Stomach (tissue), 9 donors: ENCODE data around the gene TNS3. TPM values are rescaled to one million over a fixed set of nuclear protein-coding genes. Genes with fewer than 3 reads are reported as not detected.

ENCODE experiments used
- DNase-seq, 2 donors: peaks; one replicate each; pipeline versions ENCODE4 v3.0.0 to v3.0.0-alpha.2; 2013 to 2019
- H3K27ac ChIP-seq, 5 donors: fragments of 200-600 bp in 4 of 5; sonication (generic) in 4 of 5; one replicate each; pipeline ENCODE4 v1.5.1; 2013 to 2019; ENCODE audit warnings: mild to moderate bottlenecking in 1 of 5, moderate library complexity in 1 of 5
- H3K27me3 ChIP-seq, 3 donors: fragments of 200-600 bp; sonication (generic); one replicate each; pipeline ENCODE4 v1.5.1; 2017 to 2019; ENCODE audit warnings: mixed run types in 1 of 3
- H3K36me3 ChIP-seq, 4 donors: fragments of 200-600 bp; sonication (generic); 1 replicate in 3 of 4; 2 replicates in 1 of 4; pipeline ENCODE4 v1.5.1; 2016 to 2019
- H3K4me1 ChIP-seq, 4 donors: fragments of 200-600 bp; sonication (generic); one replicate each; pipeline ENCODE4 v1.5.1; 2016 to 2019
- H3K4me3 ChIP-seq, 4 donors: fragments of 200-600 bp; sonication (generic) in 3 of 4; one replicate each; pipeline ENCODE4 v1.5.1; 2016 to 2019; ENCODE audit warnings: mild to moderate bottlenecking in 1 of 4
- H3K9me3 ChIP-seq, 4 donors: fragments of 200-600 bp; sonication (generic); one replicate each; pipeline ENCODE4 v1.5.1; 2016 to 2019
- EP300 ChIP-seq: sonication (generic); formaldehyde crosslinking; IDR thresholded peaks from one replicate; pipeline ENCODE4 v1.6.1; 2017; ENCODE audit warnings: antibody characterized with exemption
- POLR2A ChIP-seq, 4 donors: fragments of 450-650 bp; IDR thresholded peaks; one replicate each; pipeline ENCODE4 v1.6.1; 2016; ENCODE audit warnings: antibody characterized with exemption in 4 of 4, control low read depth in 2 of 4, mild to moderate bottlenecking in 1 of 4, moderate library complexity in 1 of 4
- POLR2AphosphoS5 ChIP-seq, 3 donors: sonication (generic); formaldehyde crosslinking; IDR thresholded peaks; one replicate each; pipeline ENCODE4 v1.6.1; 2016; ENCODE audit warnings: antibody characterized with exemption in 3 of 3
- WGBS, 5 donors: extraction: QIAGEN DNeasy Blood & Tissue Kit in 3 of 5; methylation state at CpG; one replicate each; pipeline versions ENCODE4 v1.1.5 to v1.1.7; 2013 to 2018; 5-methylcytosine and 5-hydroxymethylcytosine counted together
- intact Hi-C: fragments of 100-400 bp; cut with DNase I; formaldehyde crosslinking; loops from one replicate; pipeline ENCODE4 v1.15.1; 2023; ENCODE audit warnings: low total_unique reads
- polyA plus RNA-seq, 3 donors: library from polyadenylated mRNA; stranded (reverse); fragments of 200-250 nt; gene quantifications; one replicate each; pipeline ENCODE4 v1.2.3, GENCODE V29; 2013
- total RNA-seq, 5 donors: library from RNA; depleted of rRNA; stranded (reverse); fragments of >200 nt; gene quantifications; one replicate each; pipeline versions ENCODE4 v1.1.0 to v1.2.3, GENCODE V29; 2014 to 2016
- TF ChIP-seq, protein P1 (sequence below), 7 experiments: fragments of 450-650 bp in 4 of 7; fragments of 200-600 bp in 3 of 7; sonication (generic) in 3 of 7; IDR thresholded peaks; one replicate each; pipeline ENCODE4 v1.5.1; 2016 to 2019; ENCODE audit warnings: antibody characterized with exemption in 7 of 7, control low read depth in 2 of 7, mild to moderate bottlenecking in 1 of 7
- donor health status: healthy with polysubstance abuse.
- donor health status: Bipolar disorder and iron deficiency.
- donor health status: healthy.

Gene TNS3
- total and polyA plus RNA-seq, 8 donors, result 10.0 to 105 (median 41.0) TPM

DNA sequence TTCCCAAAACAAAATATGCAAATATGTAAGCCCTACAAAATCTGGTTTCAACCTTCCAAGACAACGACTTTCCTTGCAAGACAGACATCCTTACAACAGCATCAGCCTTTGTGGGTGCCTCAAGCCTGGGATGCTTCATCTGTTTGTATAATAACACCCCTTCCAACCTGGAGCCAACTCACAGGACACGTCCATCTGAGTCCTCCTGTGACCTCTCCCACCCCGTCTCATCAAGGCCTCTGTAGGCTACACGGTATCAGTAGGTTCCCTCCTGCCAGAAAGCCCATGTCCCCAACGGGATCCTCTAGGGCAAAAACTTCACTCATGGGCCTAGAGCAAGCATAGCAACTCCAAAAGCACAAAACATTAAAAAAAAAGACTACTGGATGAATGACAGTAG, 173.2 kb downstream of the TNS3 start:
- TF ChIP-seq, protein P1, sequence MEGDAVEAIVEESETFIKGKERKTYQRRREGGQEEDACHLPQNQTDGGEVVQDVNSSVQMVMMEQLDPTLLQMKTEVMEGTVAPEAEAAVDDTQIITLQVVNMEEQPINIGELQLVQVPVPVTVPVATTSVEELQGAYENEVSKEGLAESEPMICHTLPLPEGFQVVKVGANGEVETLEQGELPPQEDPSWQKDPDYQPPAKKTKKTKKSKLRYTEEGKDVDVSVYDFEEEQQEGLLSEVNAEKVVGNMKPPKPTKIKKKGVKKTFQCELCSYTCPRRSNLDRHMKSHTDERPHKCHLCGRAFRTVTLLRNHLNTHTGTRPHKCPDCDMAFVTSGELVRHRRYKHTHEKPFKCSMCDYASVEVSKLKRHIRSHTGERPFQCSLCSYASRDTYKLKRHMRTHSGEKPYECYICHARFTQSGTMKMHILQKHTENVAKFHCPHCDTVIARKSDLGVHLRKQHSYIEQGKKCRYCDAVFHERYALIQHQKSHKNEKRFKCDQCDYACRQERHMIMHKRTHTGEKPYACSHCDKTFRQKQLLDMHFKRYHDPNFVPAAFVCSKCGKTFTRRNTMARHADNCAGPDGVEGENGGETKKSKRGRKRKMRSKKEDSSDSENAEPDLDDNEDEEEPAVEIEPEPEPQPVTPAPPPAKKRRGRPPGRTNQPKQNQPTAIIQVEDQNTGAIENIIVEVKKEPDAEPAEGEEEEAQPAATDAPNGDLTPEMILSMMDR (IDR thresholded peaks at IDR 0.05), result no peak
- TF ChIP-seq POLR2AphosphoS5 (IDR thresholded peaks at IDR 0.05) (no peak), POLR2A (IDR thresholded peaks at IDR 0.05) (no peak), EP300 (no peak)
- Histone ChIP-seq H3K36me3 (peaks cover 14 to 68% (median 46%) of the 10 kb centered on the region in 4 donors), H3K4me3 (no peak overlapping the region), H3K27ac (peak overlapping the region in 4 of 5 donors; percentile 12 to 76 (median 17)), H3K4me1 (peaks cover 34 to 64% (median 52%) of the 10 kb centered on the region in 4 donors), H3K27me3 (no peaks in the 10 kb centered on the region), H3K9me3 (no peaks in the 10 kb centered on the region)
- peak in 1 of 2 donors; percentile 13 for DNase-seq
- intact Hi-C loops, result no loop called here
- 62 to 78% (median 72%) methylated on average over 5 of the region's 5 CpGs for WGBS, 5 donors

DNA sequence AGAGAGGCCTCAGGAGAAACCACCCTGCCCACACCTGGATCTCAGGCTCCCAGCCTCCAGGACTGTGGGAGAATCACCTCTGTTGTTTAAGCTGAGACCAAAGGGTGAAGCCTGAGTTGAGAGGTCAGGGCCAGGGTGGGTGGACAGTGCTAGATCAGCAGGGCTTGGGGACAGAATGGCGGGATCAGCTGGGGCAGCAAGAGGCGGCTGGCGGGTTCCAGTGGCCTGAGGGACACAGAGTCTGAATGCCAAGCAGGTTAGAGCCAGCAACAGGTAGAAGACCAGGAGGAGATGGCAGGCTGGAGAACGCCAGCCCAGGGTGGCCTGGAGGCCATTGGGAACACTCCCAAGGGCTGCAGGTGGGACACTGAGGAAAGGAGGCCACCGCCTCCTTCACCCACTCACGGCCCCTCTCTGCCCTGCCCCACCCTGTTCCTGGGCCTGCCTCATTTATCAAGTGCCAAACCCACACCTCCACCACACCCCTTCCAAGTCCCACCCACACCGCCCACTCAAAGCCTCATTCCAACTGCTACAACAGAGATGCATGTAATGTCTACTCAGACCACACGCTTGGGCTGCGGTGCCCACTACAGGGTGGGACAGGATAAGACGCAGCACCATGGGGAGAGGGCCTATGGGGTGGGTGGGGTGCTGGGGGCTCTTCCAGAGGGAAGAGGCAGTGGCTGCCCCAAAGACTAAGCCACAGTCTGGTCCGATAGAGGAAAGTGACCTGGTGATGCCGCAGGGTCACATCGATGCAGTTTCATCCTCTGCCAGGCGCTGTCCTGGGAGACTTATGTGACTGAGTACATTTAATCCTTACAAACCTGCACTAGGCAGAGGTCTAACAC, 173.9 kb downstream of the TNS3 start:
- Histone ChIP-seq H3K27me3 (no peaks in the 10 kb centered on the region), H3K4me1 (peaks cover 40 to 70% (median 58%) of the 10 kb centered on the region in 4 donors), H3K27ac (peak overlapping the region; percentile 4 to 84 (median 76)), H3K4me3 (no peak overlapping the region), H3K36me3 (peaks cover 9 to 62% (median 40%) of the 10 kb centered on the region in 4 donors), H3K9me3 (no peaks in the 10 kb centered on the region)
- no peak for TF ChIP-seq POLR2A (IDR thresholded peaks at IDR 0.05)
- no peak for TF ChIP-seq POLR2AphosphoS5 (IDR thresholded peaks at IDR 0.05)
- TF ChIP-seq, protein P1 (IDR thresholded peaks at IDR 0.05), result no peak
- no peak for TF ChIP-seq EP300
- WGBS, 5 donors, result 78 to 82% (median 79%) methylated on average over 13 to 14 of the region's 14 CpGs
- intact Hi-C loops, result no loop called here
- peak; percentile 38 to 65 for DNase-seq

DNA sequence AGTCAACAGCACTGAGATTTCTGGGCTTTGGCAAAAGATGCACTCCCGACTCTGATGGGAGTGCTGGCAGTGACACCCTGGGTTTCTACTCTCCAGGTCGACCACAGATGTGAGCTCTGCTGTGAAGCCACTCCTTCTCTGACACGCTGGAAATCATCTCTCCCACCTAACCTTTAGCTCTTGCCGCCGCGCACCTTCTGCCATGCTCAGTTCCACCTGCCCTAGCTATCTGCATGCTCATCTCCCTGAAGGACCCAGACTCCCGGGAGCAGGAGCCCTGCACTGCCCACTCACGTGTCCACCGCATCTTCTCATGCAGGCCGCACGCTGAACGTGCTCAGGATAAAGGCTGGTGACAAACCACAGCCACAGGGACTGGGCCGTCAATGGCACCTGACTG, 174.8 kb downstream of the TNS3 start:
- H3K27ac ChIP-seq, result peak overlapping the region; percentile 69 to 84 (median 76)
- H3K36me3 ChIP-seq, result peaks cover 9 to 53% (median 32%) of the 10 kb centered on the region in 4 donors
- no peaks in the 10 kb centered on the region for H3K27me3 ChIP-seq
- H3K4me3 ChIP-seq, result no peak overlapping the region
- intact Hi-C loops, result no loop called here
- no peaks in the 10 kb centered on the region for H3K9me3 ChIP-seq
- peak in 1 of 2 donors; percentile 23 for DNase-seq
- TF ChIP-seq EP300 (no peak), POLR2AphosphoS5 (IDR thresholded peaks at IDR 0.05) (no peak), POLR2A (IDR thresholded peaks at IDR 0.05) (no peak)
- TF ChIP-seq, protein P1 (IDR thresholded peaks at IDR 0.05), result no peak
- 62 to 79% (median 75%) methylated on average over 13 of the region's 13 CpGs for WGBS, 5 donors
- H3K4me1 ChIP-seq, result peaks cover 44 to 79% (median 67%) of the 10 kb centered on the region in 4 donors

DNA sequence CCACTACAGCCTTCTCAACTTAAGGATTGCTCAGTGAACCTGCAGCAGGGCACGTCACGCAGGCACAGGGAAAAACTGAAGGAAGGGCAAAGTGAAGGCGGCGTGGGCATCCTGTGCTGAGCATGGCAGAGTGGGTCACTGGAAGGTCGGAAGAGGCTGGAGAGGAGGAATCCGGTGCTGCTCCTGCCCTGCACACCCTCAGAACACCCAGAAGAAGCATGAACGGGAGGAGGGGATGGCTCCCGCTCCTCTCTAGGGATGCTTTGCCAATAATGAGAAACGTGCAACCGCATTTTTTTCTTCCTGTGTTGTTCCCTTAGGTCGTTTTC, 175.1 kb downstream of the TNS3 start:
- H3K36me3 ChIP-seq, result peaks cover 9 to 50% (median 29%) of the 10 kb centered on the region in 4 donors
- peaks cover 44 to 83% (median 71%) of the 10 kb centered on the region in 4 donors for H3K4me1 ChIP-seq
- intact Hi-C loops, result no loop called here

More for the DNA sequence above, 175.1 kb downstream of the TNS3 start:
- Histone ChIP-seq H3K27ac (peak overlapping the region; percentile 69 to 84 (median 76)), H3K27me3 (no peaks in the 10 kb centered on the region), H3K9me3 (no peaks in the 10 kb centered on the region), H3K4me3 (no peak overlapping the region)
- DNase-seq, result no peak
- TF ChIP-seq POLR2A (IDR thresholded peaks at IDR 0.05) (no peak), POLR2AphosphoS5 (IDR thresholded peaks at IDR 0.05) (no peak), EP300 (no peak)
- TF ChIP-seq, protein P1 (IDR thresholded peaks at IDR 0.05), result no peak
- WGBS, 5 donors, result 27 to 49% (median 42%) methylated on average over 11 of the region's 11 CpGs
